ENCODE data around the gene S1PR5.

DNA sequence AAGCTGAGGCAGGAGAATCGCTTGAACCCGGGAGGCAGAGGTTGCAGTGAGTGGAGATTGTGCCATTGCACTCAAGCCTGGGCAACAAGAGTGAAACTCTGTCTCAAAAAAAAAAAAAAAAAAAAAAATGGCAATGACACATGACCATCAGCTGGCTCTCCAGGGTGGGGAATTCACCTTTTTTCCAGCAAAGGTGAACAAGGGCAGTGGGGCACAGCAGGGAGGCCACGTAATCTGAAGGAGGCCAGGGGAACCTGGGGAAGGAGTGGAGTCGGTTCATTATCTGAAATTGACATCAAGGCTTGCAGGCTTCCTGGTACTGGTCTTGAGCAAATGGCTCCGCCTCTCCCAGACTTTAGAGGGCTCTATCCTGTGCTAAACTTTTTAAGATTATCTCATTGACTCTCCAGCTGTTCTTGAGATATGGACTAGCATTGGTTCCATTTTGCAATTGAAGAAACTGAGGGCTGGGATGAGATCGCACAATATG is 42.2 kb downstream of the S1PR5 start:
- TF ChIP-seq, protein P1, sequence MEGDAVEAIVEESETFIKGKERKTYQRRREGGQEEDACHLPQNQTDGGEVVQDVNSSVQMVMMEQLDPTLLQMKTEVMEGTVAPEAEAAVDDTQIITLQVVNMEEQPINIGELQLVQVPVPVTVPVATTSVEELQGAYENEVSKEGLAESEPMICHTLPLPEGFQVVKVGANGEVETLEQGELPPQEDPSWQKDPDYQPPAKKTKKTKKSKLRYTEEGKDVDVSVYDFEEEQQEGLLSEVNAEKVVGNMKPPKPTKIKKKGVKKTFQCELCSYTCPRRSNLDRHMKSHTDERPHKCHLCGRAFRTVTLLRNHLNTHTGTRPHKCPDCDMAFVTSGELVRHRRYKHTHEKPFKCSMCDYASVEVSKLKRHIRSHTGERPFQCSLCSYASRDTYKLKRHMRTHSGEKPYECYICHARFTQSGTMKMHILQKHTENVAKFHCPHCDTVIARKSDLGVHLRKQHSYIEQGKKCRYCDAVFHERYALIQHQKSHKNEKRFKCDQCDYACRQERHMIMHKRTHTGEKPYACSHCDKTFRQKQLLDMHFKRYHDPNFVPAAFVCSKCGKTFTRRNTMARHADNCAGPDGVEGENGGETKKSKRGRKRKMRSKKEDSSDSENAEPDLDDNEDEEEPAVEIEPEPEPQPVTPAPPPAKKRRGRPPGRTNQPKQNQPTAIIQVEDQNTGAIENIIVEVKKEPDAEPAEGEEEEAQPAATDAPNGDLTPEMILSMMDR (IDR thresholded peaks at IDR 0.05) = no peak
- no peak for TF ChIP-seq POLR2A (IDR thresholded peaks at IDR 0.05)
